H1 (cell line): ENCODE results near the gene HFM1. TPM values are rescaled to one million over a fixed set of nuclear protein-coding genes. Genes with fewer than 3 reads are reported as not detected.

Experiments used
- ASH2L ChIP-seq: fragments of 200-600, 300-600 bp; sonication (generic); IDR thresholded peaks from one replicate; pipeline ENCODE4 v1.7.1; 2017; ENCODE audit warnings: low read length
- CREB1 ChIP-seq: IDR thresholded peaks from 2 replicates; pipeline ENCODE4 v1.6.1; 2012; ENCODE audit warnings: inconsistent platforms
- KDM4A ChIP-seq: IDR thresholded peaks from one replicate; pipeline ENCODE4 v1.7.1; 2012; ENCODE audit warnings: low read depth, mild to moderate bottlenecking, moderate library complexity, low read length, inconsistent platforms; ENCODE audit not compliant: severe bottlenecking
- POLR2A ChIP-seq, 2 experiments: IDR thresholded peaks; 1 replicate in 1 of 2; 2 replicates in 1 of 2; pipeline ENCODE4 v1.6.1; 2011; ENCODE audit warnings: low read depth in 2 of 2, low read length in 2 of 2, mild to moderate bottlenecking in 2 of 2; ENCODE audit errors: control extremely low read depth in 1 of 2
- POLR2AphosphoS5 ChIP-seq: IDR thresholded peaks from 2 replicates; pipeline ENCODE4 v1.6.1; 2011; ENCODE audit warnings: low read depth, low read length
- RBBP5 ChIP-seq: IDR thresholded peaks from 2 replicates; pipeline ENCODE4 v1.7.1; 2012; ENCODE audit warnings: low read depth, mild to moderate bottlenecking, inconsistent platforms, low read length, moderate library complexity, borderline replicate concordance
- RNF2 ChIP-seq: fragments of 200-900, 300-1000 bp; sonication (generic); IDR thresholded peaks from 2 replicates; pipeline ENCODE4 v1.7.1; 2016; ENCODE audit warnings: borderline replicate concordance, low read depth, mild to moderate bottlenecking, antibody characterized with exemption, low read length; ENCODE audit not compliant: poor library complexity, severe bottlenecking; ENCODE audit errors: missing control alignments
- SP2 ChIP-seq: IDR thresholded peaks from 2 replicates; pipeline ENCODE4 v1.6.1; 2012; ENCODE audit warnings: mild to moderate bottlenecking, low read length, inconsistent platforms
- SRF ChIP-seq: IDR thresholded peaks from 2 replicates; pipeline ENCODE4 v1.6.1; 2011; ENCODE audit warnings: mild to moderate bottlenecking, low read depth, low read length, moderate library complexity
- TAF1 ChIP-seq: IDR thresholded peaks from 2 replicates; pipeline ENCODE4 v1.6.1; 2011; ENCODE audit warnings: mild to moderate bottlenecking, low read depth, low read length
- TBP ChIP-seq: IDR thresholded peaks from 2 replicates; pipeline ENCODE4 v1.6.1; 2011; ENCODE audit warnings: low read depth, low read length, improper control_type of control experiment
- YY1 ChIP-seq: IDR thresholded peaks from 2 replicates; pipeline ENCODE4 v1.6.1; 2011; ENCODE audit warnings: low read depth, mild to moderate bottlenecking, low read length
- polyA plus RNA-seq, 7 experiments: library from polyadenylated mRNA; depleted of rRNA in 3 of 7; stranded (reverse) in 5 of 7; unstranded in 2 of 7; fragments of >200 nt in 5 of 7; fragments of 200-250 nt in 2 of 7; gene quantifications; 1 replicate in 5 of 7; 2 replicates in 1 of 7; 4 replicates in 1 of 7; pipeline versions ENCODE4 v1.2.1 to v1.2.3, GENCODE V29; 2011 to 2013; ENCODE audit warnings: missing spikeins in 2 of 7, mixed read lengths in 2 of 7
- total RNA-seq: library from RNA; stranded (reverse); fragmentation: NEBNext Ultra II Directional; extraction: Animal tissue kit (Norgen Biotek cat#: 25700); gene quantifications from 2 replicates; pipeline ENCODE4 v1.2.1, GENCODE V29; 2021
- TF ChIP-seq, protein P1 (sequence below): IDR thresholded peaks from 2 replicates; pipeline ENCODE4 v1.6.1; 2012; ENCODE audit warnings: inconsistent platforms

The HFM1 gene
- total and polyA plus RNA-seq, 2 of the 8 experiments (the other 6 are each of a cell fraction or from before 2014, with no cell fraction given): 0.23 to 1.2 TPM

DNA sequence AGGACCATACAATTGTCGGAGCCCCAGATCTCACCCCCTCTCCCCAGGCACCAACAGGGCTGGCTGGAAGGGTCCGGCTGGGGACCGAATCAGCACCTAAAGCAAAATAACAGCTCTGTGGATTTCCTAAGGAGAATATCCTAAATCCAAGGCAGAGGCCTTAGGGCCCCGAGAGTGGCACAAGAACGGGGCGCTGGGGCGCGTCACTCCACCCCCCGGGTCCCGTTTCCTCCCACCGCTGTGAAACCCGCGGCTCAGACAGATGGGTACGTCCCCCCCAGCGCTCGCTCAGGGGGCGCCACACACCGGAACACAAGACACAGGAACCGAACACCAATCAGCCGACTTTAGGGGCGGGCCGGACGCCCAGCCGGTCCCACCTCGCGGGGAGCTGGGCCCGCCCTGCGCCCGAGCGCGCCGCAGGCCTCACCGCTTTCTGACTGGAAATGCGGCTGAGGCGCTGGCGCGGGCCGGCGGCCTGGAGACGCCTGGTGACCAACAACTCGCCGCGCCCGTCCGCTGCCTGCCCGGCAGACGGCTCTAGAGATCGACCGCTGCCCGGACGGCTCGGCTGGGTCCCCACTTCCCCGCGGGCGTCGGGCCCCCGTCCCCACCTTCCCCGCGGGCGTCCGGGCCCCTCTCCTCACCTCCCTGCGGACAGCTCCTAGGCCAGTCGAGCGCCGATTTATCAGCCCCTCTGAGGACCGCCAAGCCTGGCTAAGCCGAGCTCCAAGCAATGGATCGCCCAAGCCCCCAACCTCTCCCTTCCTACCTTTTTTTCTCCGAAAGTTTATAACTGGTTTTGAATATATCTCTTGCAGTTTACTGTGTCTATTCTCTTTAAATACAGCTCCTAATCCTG, at the start of gene HFM1 (continued):
- TF ChIP-seq RNF2 (no peak), YY1 (no peak), TAF1 (peak; percentile 84), POLR2AphosphoS5 (no peak), RBBP5 (peak; percentile 93; the same call in 1 of the 2 replicates), ASH2L (peak; percentile 98), SP2 (no peak), CREB1 (peak; percentile 31), POLR2A (IDR thresholded peaks at IDR 0.05; ENCODE audit: control extremely low read depth in 1 of 2, low read depth in 2 of 2, low read length in 2 of 2) (peak; percentile 61 to 92), KDM4A (peak; percentile 62), SRF (peak; percentile 93), TBP (peak; percentile 64; the same call in 1 of the 2 replicates)
- TF ChIP-seq, protein P1, sequence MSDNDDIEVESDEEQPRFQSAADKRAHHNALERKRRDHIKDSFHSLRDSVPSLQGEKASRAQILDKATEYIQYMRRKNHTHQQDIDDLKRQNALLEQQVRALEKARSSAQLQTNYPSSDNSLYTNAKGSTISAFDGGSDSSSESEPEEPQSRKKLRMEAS: peak; percentile 17
